HG03565 (cell line): ENCODE data around the gene MYO16.
"Not testable (repeated sequence)": the region's sequence is repeated elsewhere in the genome, so short reads cannot be mapped to it uniquely, and the experiment has no call there.

Experiments used
- ATAC-seq: cut with Tn5 transposase; IDR thresholded peaks from one replicate; pipeline ENCODE4 v1.9.1; 2021; ENCODE audit warnings: mild to moderate bottlenecking, moderate library complexity; ENCODE audit not compliant: unreplicated experiment

Gene MYO16

GRCh38 chr13:108741930-108742329 lies 112.5 kb downstream of the MYO16 start:
- ATAC-seq = no peak

GRCh38 chr13:108742701-108743451 lies 113.5 kb downstream of the MYO16 start:
- ATAC-seq = no peak

GRCh38 chr13:108743522-108743921 lies 114.1 kb downstream of the MYO16 start:
- ATAC-seq = no peak

GRCh38 chr13:108747843-108748242 lies 118.4 kb downstream of the MYO16 start:
- no peak for ATAC-seq

- ATAC-seq = no peak
Measured at GRCh38 chr13:108752276-108752675, 122.9 kb downstream of the MYO16 start.

- no peak for ATAC-seq
Measured at GRCh38 chr13:108755083-108755482, 125.7 kb downstream of the MYO16 start.

- no peak for ATAC-seq
Measured at GRCh38 chr13:108760129-108760528, 130.7 kb downstream of the MYO16 start.

- no peak for ATAC-seq
Measured at GRCh38 chr13:108760541-108760940, 131.1 kb downstream of the MYO16 start.

- no peak for ATAC-seq
Measured at GRCh38 chr13:108768035-108768434, 138.6 kb downstream of the MYO16 start.

- ATAC-seq = no peak
Measured at GRCh38 chr13:108769213-108770070, 140.0 kb downstream of the MYO16 start.

GRCh38 chr13:108775597-108775996 lies 146.2 kb downstream of the MYO16 start:
- ATAC-seq = no peak

- ATAC-seq = no peak
Measured at GRCh38 chr13:108776650-108777049, 147.2 kb downstream of the MYO16 start.

GRCh38 chr13:108777421-108778420 lies 148.3 kb downstream of the MYO16 start:
- no peak for ATAC-seq

- no peak for ATAC-seq
Measured at GRCh38 chr13:108779308-108779707, 149.9 kb downstream of the MYO16 start.

GRCh38 chr13:108780706-108781105 lies 151.3 kb downstream of the MYO16 start:
- ATAC-seq = no peak

- no peak for ATAC-seq
Measured at GRCh38 chr13:108781312-108781711, 151.9 kb downstream of the MYO16 start.

- ATAC-seq = not testable (repeated sequence)
Measured at GRCh38 chr13:108782480-108782879, 153.1 kb downstream of the MYO16 start.

GRCh38 chr13:108785844-108786243 lies 156.4 kb downstream of the MYO16 start:
- ATAC-seq = no peak

- no peak for ATAC-seq
Measured at GRCh38 chr13:108786456-108787200, 157.2 kb downstream of the MYO16 start.
